ENCODE measurements around the gene CBLB.
"Not testable (repeated sequence)": the region's sequence is repeated elsewhere in the genome, so short reads cannot be mapped to it uniquely, and the experiment has no call there.

The CBLB gene

GRCh38 chr3:105815331-105815730, 53.5 kb downstream of the CBLB start:
- DNase-seq = not testable (repeated sequence)

GRCh38 chr3:105813710-105814109, 55.1 kb downstream of the CBLB start:
- DNase-seq = no peak

- no peak for DNase-seq
Measured at GRCh38 chr3:105812194-105812586, 56.6 kb downstream of the CBLB start.

GRCh38 chr3:105811518-105812193, 57.2 kb downstream of the CBLB start:
- no peak for DNase-seq

GRCh38 chr3:105809208-105809888, 59.5 kb downstream of the CBLB start:
- no peak for DNase-seq

GRCh38 chr3:105807701-105808100, 61.1 kb downstream of the CBLB start:
- DNase-seq = no peak

- DNase-seq = no peak
Measured at GRCh38 chr3:105807146-105807545, 61.7 kb downstream of the CBLB start.

- DNase-seq = no peak
Measured at GRCh38 chr3:105806359-105806758, 62.5 kb downstream of the CBLB start.

GRCh38 chr3:105805404-105805803, 63.4 kb downstream of the CBLB start:
- no peak for DNase-seq

GRCh38 chr3:105802118-105802706, 66.6 kb downstream of the CBLB start:
- no peak for DNase-seq

- no peak for DNase-seq
Measured at GRCh38 chr3:105801397-105801796, 67.4 kb downstream of the CBLB start.

GRCh38 chr3:105800320-105800719, 68.5 kb downstream of the CBLB start:
- no peak for DNase-seq

- DNase-seq = no peak
Measured at GRCh38 chr3:105799286-105799685, 69.5 kb downstream of the CBLB start.

- no peak for DNase-seq
Measured at GRCh38 chr3:105798381-105798934, 70.4 kb downstream of the CBLB start.

GRCh38 chr3:105793040-105793439, 75.8 kb downstream of the CBLB start:
- no peak for DNase-seq

- no peak for DNase-seq
Measured at GRCh38 chr3:105791919-105792786, 76.7 kb downstream of the CBLB start.

GRCh38 chr3:105791131-105791530, 77.7 kb downstream of the CBLB start:
- no peak for DNase-seq

- no peak for DNase-seq
Measured at GRCh38 chr3:105790534-105790933, 78.3 kb downstream of the CBLB start.

- no peak for DNase-seq
Measured at GRCh38 chr3:105788593-105788992, 80.2 kb downstream of the CBLB start.

GRCh38 chr3:105787453-105787852, 81.4 kb downstream of the CBLB start:
- no peak for DNase-seq

- DNase-seq = no peak
Measured at GRCh38 chr3:105786990-105787389, 81.8 kb downstream of the CBLB start.

- no peak for DNase-seq
Measured at GRCh38 chr3:105786241-105786640, 82.6 kb downstream of the CBLB start.

- DNase-seq = no peak
Measured at GRCh38 chr3:105785803-105786202, 83.0 kb downstream of the CBLB start.

Measured in activated gamma-delta T cell (primary cell).